ENCODE data around the gene SLC17A7.

SLC17A7 gene

DNA sequence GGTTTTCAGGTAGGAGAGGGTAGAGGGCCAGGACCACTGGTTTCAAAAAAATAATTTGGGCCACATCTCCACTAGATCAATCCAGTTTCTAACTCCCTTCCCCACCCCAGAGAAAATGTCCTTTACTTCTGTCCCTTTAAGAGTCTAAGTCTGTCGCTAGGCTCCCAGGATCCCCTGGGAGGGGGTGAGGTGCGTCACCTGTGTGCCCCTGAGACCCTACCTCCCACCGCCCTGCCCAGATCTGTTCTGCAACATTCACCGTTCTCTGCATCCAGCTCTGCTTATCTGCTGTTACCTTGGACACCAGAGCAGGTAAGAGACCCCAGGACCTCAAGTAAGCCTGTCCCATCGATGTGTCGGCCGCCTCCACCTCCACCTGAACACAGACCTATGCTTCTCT, 16.1 kb downstream of the SLC17A7 start, which contains the start of gene GFY:
TSS of gene GFY (plus strand) at position 211 of the 400 bp plus-strand sequence. CDS start 1,043 bp downstream, outside the sequence.
- no peak for DNase-seq (ENCODE audit: extremely low read depth, insufficient read length)
- Histone ChIP-seq H3K36me3 (ENCODE audit: control insufficient read depth, insufficient read depth, low read length) (no peaks in the 10 kb centered on the region), H3K4me3 (replicated peaks; ENCODE audit: low read depth, low read length) (no peak within 1 kb of the TSS), H3K27me3 (replicated peaks; ENCODE audit: control insufficient read depth, insufficient read depth, low read length) (peaks cover 4% of the 10 kb centered on the region)
- TF ChIP-seq, protein P1, sequence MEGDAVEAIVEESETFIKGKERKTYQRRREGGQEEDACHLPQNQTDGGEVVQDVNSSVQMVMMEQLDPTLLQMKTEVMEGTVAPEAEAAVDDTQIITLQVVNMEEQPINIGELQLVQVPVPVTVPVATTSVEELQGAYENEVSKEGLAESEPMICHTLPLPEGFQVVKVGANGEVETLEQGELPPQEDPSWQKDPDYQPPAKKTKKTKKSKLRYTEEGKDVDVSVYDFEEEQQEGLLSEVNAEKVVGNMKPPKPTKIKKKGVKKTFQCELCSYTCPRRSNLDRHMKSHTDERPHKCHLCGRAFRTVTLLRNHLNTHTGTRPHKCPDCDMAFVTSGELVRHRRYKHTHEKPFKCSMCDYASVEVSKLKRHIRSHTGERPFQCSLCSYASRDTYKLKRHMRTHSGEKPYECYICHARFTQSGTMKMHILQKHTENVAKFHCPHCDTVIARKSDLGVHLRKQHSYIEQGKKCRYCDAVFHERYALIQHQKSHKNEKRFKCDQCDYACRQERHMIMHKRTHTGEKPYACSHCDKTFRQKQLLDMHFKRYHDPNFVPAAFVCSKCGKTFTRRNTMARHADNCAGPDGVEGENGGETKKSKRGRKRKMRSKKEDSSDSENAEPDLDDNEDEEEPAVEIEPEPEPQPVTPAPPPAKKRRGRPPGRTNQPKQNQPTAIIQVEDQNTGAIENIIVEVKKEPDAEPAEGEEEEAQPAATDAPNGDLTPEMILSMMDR (IDR thresholded peaks at IDR 0.05; ENCODE audit: insufficient read depth, low read length, poor library complexity, severe bottlenecking): no peak

DNA sequence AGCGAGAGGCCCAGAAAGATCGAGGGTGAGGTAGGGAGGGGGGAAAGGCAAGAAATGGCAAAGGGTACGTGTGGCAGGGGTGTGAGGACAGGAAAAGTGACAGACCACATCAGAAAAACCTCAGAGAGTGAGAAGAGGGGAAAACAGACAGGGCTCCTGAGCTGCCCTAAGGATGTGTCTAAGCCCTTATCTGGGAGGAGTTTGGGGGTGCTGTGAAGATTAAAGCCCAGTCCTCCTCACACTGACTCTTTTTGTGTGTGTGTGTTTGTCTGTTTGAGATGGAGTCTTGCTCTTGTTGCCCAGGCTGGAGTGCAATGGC, 17.4 kb downstream of the SLC17A7 start:
- no peak for DNase-seq (ENCODE audit: extremely low read depth, insufficient read length)
- H3K36me3 ChIP-seq (ENCODE audit: control insufficient read depth, insufficient read depth, low read length): no peaks in the 10 kb centered on the region
- TF ChIP-seq, protein P1 (IDR thresholded peaks at IDR 0.05; ENCODE audit: insufficient read depth, low read length, poor library complexity, severe bottlenecking): no peak
- H3K4me3 ChIP-seq (replicated peaks; ENCODE audit: low read depth, low read length): no peak overlapping the region
- peaks cover 4% of the 10 kb centered on the region for H3K27me3 ChIP-seq (replicated peaks; ENCODE audit: control insufficient read depth, insufficient read depth, low read length)

GRCh38 chr19:49423071-49423984, 18.0 kb downstream of the SLC17A7 start, which contains the start of gene PTH2:
TSS of gene PTH2 (minus strand) at chr19:49423441. CDS start at chr19:49423339, 102 bp downstream.
- no peak for DNase-seq (ENCODE audit: extremely low read depth, insufficient read length)

GRCh38 chr19:49422407-49423070, 18.8 kb downstream of the SLC17A7 start:
- Histone ChIP-seq H3K27me3 (replicated peaks; ENCODE audit: control insufficient read depth, insufficient read depth, low read length) (peaks cover 2% of the 10 kb centered on the region), H3K36me3 (ENCODE audit: control insufficient read depth, insufficient read depth, low read length) (no peaks in the 10 kb centered on the region), H3K4me3 (replicated peaks; ENCODE audit: low read depth, low read length) (no peak overlapping the region)
- peak; percentile 54 for DNase-seq (ENCODE audit: extremely low read depth, insufficient read length)
- TF ChIP-seq, protein P1 (IDR thresholded peaks at IDR 0.05; ENCODE audit: insufficient read depth, low read length, poor library complexity, severe bottlenecking): peak; percentile 39

More at GRCh38 chr19:49423071-49423984, 18.0 kb downstream of the SLC17A7 start, which contains the start of gene PTH2:
- Histone ChIP-seq H3K36me3 (ENCODE audit: control insufficient read depth, insufficient read depth, low read length) (no peaks in the 10 kb centered on the region), H3K4me3 (replicated peaks; ENCODE audit: low read depth, low read length) (no peak within 1 kb of the TSS), H3K27me3 (replicated peaks; ENCODE audit: control insufficient read depth, insufficient read depth, low read length) (peaks cover 4% of the 10 kb centered on the region)
- TF ChIP-seq, protein P1 (IDR thresholded peaks at IDR 0.05; ENCODE audit: insufficient read depth, low read length, poor library complexity, severe bottlenecking): no peak

DNA sequence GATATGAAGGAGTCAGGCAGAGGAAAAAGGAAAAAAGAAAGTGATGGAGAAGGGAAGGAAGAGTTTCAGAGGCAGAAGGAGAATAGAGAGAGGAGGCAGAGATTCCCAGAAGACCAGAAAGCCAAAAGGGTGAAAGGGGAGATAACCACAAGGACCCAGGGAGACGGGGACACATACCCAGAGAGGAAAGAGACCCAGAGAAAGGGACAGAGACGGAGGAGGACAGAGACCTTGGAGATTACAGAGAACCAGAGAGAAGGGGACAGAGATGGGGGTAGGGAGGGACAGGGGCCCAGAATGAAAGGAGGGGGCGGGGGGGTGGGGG, 19.5 kb downstream of the SLC17A7 start:
- no peak for DNase-seq (ENCODE audit: extremely low read depth, insufficient read length)
- H3K27me3 ChIP-seq (replicated peaks; ENCODE audit: control insufficient read depth, insufficient read depth, low read length): peaks cover 2% of the 10 kb centered on the region
- no peaks in the 10 kb centered on the region for H3K36me3 ChIP-seq (ENCODE audit: control insufficient read depth, insufficient read depth, low read length)
- H3K4me3 ChIP-seq (replicated peaks; ENCODE audit: low read depth, low read length): no peak overlapping the region
- TF ChIP-seq, protein P1 (IDR thresholded peaks at IDR 0.05; ENCODE audit: insufficient read depth, low read length, poor library complexity, severe bottlenecking): no peak

All from GM06990 (cell line).